SK-N-SH treated with all-trans-retinoic acid at 6 μM for 48 hours (cell line): Measurements from ENCODE around the gene SH3TC1.

Experiments used
- ARNTL ChIP-seq: fragments of 450-650 bp; formaldehyde crosslinking; IDR thresholded peaks from 2 replicates; pipeline ENCODE4 v1.5.0; 2020; ENCODE audit warnings: low read depth, mild to moderate bottlenecking, moderate library complexity, borderline replicate concordance
- CSDC2 ChIP-seq: fragments of 250-450 bp; sonication (Bioruptor Pico); IDR thresholded peaks from 2 replicates; pipeline ENCODE4 v1.5.0; 2020; ENCODE audit warnings: mild to moderate bottlenecking, moderate library complexity
- POU6F1 ChIP-seq: fragments of 250-450 bp; sonication (Bioruptor Pico); IDR thresholded peaks from 2 replicates; pipeline ENCODE4 v1.8.0; 2021; ENCODE audit warnings: low read depth, mild to moderate bottlenecking, moderate library complexity, borderline replicate concordance
- TCF4 ChIP-seq: fragments of 250-450 bp; sonication (Bioruptor Pico); IDR thresholded peaks from 2 replicates; pipeline ENCODE4 v1.8.0; 2021; ENCODE audit warnings: mild to moderate bottlenecking, moderate library complexity, borderline replicate concordance
- TSHZ2 ChIP-seq: fragments of 250-450 bp; sonication (Bioruptor Pico); IDR thresholded peaks from 2 replicates; pipeline ENCODE4 v1.5.0; 2020; ENCODE audit warnings: mild to moderate bottlenecking, moderate library complexity
- ZFP3 ChIP-seq: fragments of 250-450 bp; sonication (Bioruptor Pico); IDR thresholded peaks from 2 replicates; pipeline ENCODE4 v1.5.0; 2020; ENCODE audit warnings: mild to moderate bottlenecking, moderate library complexity
- ZFP30 ChIP-seq: fragments of 450-650 bp; formaldehyde crosslinking; IDR thresholded peaks from 2 replicates; pipeline ENCODE4 v1.5.0; 2022; ENCODE audit warnings: mild to moderate bottlenecking, moderate library complexity

GRCh38 chr4:8149664-8150063 lies 49.4 kb upstream of the SH3TC1 start:
- TF ChIP-seq TCF4 (CRISPR knock-in tag) = no peak
- no peak for TF ChIP-seq ARNTL
- no peak for TF ChIP-seq ZFP30 (CRISPR knock-in tag)
- no peak for TF ChIP-seq POU6F1 (CRISPR knock-in tag)
- no peak for TF ChIP-seq CSDC2
- no peak for TF ChIP-seq ZFP3 (CRISPR knock-in tag)
- no peak for TF ChIP-seq TSHZ2 (CRISPR knock-in tag)
